T1000 (cell line): ENCODE data around the gene IKZF1.

Experiments used
- DNase-seq: peaks from one replicate; lab custom pipeline; 2025; ENCODE audit warnings: mixed read lengths; lab: John Stamatoyannopoulos, UW

Gene IKZF1

DNA sequence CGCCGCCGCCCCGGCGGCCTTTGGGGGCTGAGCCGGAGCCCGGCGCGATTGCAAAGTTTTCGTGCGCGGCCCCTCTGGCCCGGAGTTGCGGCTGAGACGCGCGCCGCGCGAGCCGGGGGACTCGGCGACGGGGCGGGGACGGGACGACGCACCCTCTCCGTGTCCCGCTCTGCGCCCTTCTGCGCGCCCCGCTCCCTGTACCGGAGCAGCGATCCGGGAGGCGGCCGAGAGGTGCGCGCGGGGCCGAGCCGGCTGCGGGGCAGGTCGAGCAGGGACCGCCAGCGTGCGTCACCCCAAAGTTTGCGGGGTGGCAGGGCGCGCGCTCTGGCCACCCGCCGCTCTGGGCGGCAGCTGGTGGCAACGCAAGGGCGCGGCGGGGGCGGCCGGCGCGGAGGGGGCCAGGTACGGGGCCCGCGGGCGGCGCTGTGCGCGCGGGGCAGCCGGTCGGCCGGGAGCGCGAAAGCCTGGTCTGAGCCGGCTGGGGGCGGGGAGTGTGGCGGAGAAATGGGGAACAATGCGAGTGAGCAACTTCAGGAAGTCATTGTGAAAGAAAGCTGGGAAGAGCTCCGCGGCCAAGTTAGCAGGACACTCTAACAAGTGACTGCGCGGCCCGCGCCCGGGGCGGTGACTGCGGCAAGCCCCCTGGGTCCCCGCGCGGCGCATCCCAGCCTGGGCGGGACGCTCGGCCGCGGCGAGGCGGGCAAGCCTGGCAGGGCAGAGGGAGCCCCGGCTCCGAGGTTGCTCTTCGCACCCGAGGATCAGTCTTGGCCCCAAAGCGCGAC, at the start of gene IKZF1:
Gene IKZF1 (plus strand): TSS at position 588 of the 782 bp plus-strand sequence. CDS start 14,346 bp downstream, outside the sequence.
- DNase-seq = no peak

DNA sequence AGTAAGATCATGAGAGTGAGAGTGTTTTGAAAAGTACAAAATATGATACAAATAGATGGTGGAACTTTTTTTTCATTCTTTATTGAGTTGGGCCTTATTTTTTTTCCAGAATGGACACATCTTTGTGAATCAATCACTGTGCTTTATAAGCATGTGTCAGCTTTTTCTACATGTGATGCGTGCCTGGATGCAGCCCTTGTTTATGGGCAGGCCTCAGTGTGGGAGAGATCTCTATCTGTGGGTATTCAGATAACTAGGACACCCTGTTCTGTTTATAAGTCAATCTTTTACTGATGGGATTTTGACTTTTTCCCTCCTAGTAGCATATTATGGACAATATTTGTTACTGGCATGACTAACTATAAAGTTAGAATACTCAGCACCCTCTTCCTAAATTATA, 42.9 kb upstream of the IKZF1 start:
- no peak for DNase-seq

DNA sequence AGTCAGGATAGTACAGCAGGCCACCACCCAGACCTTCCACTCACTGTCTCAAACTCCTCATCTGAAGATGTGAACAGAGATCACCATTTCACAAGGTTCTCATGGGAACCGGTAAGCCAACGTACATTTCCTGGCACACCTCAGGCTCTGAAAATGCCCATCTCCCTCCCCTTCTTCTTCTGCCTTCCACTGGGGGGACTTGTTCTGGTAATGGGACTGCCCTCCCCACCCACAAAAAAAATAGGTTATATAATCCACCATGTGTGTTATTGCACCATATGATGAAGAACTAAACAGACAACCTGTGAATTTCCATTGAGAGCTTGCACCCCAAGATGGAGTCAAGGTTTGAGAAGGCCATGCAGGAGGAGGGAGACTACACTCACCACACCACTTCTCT, 42.1 kb upstream of the IKZF1 start:
- no peak for DNase-seq

DNA sequence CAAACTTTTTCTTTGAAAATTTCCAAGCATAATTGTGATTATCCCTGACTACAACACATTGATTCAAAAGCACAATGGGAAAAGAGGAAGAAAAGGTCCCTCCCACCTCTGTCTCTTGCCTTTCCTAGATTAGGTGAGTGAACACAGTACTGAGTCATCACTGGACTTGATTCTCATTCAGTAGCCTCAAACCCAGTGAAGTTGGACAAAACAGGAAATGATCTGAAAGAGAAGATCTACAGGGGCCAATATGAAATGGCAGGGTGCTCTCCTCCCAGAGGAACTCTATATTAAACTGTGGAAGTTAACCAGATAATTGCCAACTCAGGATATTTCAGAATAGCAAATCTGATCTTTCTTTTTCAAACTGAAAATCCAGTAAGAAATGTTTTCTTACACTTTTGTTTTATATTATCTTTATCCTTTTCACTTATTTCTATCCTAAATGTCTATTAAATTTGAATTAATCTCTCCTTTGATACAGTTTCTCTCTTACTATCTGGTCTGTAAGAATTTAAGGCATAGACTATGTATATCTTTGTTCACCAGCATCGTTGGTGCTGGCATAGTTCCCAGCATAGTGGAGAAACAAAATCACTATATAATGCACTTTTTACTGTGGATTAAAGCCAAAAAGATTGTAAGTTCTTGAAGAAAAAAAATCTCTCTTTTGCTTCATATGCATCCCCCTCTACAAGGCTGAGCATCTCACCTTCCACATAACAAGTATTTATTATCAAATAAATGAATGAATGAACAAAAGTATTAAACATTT, 41.4 kb upstream of the IKZF1 start:
- no peak for DNase-seq

DNA sequence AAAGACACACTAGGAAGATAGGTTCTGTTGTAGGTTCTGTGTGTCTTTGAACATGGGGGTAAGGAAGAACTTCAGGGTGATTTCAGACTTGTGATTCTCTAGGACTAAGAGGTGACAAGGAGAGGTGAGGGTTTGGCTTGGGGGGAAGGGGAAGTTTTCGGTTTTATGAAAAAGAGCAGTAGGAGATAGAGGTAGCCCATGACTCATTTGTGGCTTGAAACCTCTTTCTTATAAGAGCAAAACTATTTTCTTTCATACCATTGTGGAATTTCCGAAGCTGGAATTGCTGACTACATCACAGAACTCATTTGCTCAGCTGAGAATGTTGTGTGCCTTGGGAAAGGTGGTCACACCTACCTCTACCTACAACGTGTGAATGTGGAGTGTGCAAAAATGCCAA, 39.6 kb upstream of the IKZF1 start:
- no peak for DNase-seq

DNA sequence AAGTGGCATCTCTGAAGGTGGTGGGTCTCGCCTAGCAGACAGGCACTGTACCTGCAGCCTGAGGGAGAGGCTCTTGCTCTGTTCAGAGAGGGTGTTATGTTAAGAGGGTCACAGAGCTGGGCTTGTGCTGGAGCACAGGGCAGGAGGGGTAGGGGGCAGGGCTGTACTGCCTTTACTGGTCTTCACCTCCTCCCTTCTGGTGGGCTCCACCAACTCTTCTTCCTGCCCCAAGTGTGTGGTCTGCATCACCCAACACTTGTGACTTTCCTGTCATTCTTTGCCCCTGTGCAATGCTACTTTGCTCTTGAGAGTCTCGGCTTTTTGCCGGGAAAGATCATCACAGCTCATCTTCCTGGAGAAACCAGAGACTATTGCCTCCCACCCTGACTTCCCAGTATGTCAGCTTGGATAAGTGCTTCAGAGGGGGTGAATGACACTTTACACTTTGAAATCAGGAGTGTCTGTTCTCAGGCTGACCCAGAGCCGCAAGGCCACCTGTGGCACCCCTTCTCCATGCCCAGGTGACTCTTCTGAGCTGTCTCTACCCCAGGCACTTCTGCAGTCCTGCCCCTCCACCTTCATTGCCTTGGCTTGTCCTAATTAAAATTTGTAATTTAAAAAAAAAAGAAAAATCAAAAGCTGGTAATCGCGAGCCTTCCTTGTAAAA, 38.4 kb upstream of the IKZF1 start:
- DNase-seq = no peak

DNA sequence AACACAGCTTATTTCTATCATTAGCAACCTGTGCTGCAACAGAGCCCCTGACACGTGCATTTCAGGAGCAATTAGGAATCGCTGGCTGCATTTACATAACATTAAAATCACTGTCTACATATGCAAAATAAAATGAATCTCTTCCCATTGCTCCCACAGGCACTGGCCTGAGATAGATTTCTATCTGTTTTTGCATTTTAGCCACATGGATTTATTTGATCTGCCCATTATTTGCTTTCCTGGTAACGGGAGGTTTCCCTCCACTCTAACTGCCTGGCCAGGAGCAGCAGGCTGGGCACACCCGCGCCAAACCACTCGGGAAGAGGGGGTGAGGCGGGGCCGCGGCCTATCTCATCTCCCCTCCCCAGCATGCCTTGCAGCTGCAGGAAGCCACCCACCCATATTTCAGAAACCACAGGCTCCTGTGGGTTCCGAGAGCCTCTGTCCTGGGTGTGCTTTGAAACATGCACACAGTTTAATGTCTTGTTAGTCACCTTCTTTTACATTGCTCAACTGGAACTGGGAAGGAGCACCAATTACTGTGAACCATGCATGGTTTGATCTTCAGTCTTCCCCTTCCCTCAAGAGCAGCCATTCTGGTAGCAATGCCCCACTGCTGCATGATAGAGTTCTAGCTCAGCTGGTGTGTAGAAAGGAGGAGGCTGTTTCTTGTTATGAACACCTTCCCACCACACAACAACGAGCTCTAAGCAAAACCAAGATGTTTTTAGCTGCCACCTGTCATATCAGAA, 37.7 kb upstream of the IKZF1 start:
- no peak for DNase-seq

DNA sequence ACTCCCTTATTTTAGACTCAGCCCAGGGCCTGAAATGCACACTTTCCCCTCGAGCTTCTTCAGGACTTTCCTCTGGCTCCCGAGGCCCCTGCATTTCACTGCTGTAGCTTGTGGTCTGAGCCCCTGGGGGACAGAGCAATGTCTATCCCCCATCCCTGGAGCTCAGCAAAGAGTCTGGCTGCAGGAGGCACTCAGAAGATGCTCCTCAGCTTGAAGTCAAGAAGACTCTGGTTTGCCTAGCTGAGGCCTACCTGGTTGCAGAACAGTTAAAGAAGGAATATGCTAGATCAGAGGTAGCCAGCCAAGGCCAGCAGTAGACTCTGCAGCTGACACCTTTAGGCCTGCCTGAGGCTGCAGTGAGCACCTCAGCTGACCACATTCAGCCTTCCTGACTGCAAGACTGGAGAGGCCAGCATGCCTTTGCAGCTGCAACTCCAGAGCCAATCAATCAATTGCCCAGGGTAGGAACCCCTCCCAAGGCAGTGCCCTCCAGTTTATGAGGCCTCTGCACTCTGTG, 36.9 kb upstream of the IKZF1 start:
- no peak for DNase-seq

DNA sequence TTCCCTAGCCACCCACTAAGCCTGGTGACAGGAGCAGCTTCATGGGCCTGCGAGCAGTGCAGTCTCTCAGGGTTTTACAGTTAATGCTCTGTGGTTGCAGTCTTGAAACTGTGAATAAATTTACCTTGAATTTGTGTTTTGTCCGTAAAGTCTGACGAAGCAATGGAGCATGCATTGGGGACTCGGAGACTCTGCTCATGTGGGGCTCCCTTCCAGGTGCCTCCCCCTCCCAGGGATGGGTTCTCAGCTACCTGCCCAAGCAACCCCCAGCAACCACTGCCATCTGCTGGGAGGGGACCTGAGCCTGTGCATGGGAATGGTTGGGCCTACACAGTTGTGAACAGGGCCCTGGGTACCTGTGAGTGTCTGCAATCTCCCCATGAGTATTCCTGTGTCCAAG, 36.3 kb upstream of the IKZF1 start:
- DNase-seq = no peak

DNA sequence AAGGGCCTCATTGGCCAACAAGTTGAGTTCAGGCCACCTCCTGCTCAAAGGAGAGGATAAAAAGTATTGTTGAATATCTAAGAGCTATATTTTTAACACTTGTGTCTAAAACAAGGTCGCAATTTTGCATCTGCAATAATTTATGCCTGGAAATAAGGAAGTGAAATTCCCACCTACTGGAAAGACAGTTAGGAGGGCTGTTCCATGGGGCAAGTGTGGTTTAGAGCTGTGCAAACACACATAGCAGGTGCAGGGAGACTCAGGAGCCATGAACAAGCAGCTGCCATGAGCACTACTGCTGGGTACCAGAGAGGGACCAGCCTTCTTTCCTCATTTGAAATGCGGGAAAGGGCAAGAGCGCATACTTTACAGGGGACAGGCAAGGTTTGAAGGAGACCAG, 35.5 kb upstream of the IKZF1 start:
- no peak for DNase-seq

DNA sequence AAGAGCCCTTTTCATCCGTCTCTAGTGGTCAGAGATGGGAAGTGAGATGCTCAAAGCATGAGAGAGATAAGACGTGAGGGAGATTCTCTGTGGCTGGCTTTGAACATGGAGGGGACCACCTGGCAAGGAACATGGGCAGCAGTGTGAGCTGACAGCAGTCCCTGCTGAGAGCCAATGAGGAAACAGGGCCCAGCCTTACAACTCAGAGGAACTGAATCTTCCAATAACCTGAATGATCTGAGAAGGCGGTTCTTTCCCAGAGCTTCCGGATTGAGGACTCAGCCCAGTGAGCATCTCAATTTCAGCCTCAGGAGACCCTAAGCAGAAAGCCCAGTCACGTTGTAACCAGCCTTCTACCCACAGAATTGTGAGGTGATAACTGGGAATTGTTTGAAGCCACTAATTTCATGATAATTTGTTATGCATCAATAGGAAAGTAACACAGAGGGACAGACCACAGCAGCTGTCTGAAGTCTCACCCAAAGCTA, 33.9 kb upstream of the IKZF1 start:
- DNase-seq = no peak

DNA sequence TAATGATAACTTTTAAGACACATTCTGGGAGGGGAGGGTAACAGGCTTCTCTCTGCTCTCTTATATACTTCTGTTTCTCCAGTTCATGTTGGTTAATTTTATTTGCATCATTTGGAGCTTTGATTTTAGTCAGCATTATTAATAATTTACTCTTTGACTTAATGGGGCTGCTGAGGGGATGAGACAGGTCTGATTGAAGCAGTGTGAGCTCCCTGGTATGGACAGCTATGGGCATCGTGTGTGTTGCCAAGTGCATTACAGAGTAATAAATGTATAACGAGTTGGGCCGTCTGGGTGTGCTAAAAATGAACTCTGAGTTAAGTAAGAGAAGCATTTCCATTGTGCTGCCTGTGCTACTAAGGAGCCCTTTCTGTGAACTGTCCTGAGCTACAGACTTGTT, 31.7 kb upstream of the IKZF1 start:
- no peak for DNase-seq

DNA sequence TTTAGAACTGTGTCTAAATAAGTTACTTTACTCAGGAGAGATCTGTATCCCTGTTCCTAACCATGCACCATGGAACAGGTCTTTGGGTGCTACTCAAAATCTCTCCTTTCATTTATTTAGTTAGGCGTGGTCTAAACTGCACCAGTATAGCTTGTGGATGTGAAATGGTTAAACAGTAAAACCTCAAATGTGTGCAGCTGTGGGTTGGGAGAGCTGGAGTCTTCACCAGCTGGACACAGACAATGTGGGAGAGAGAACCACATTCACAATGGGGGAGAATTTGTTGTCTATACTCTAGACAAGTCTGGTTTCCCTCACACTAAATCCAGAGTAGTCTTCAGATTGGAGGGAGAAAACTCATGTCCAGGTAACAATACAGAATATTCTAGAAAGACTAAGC, 31.2 kb upstream of the IKZF1 start:
- DNase-seq = no peak

DNA sequence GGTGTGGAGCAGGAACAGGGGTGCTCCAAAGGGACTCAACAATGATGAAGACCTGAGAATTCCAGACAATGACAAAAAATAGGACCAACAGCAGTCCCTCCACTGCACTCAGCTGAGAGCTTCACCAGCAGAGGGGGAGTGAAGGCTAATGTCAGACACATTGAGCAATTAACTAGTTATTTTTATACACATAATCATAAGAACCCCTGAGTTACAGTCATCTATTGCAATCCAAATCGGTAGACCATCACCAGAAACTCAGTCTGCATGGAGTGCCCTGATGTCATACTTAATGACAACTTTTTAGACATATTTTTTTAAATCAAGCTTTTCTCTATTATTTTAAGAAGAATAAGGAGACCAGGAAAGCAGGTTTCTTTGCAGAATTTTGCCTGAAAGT, 30.6 kb upstream of the IKZF1 start:
- no peak for DNase-seq

DNA sequence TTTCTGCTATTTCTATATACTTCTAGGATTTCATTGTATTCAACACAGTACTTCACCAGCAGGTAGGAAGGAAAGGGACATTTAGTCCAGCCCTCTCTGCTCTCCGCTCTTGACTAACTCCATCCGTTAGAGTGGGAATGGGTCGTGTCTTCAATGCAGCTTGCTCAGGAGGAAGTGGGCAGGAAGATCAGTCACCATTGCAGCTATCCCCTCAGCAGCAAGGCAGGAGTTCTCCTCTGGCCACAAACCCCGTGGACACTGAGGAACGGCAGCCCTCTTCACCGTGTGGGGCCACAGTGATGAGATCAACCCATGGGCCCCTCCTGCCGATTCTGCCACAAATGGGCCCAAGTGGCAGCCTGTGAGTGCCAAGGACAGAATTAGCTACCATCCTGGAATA, 30.2 kb upstream of the IKZF1 start:
- DNase-seq = no peak

DNA sequence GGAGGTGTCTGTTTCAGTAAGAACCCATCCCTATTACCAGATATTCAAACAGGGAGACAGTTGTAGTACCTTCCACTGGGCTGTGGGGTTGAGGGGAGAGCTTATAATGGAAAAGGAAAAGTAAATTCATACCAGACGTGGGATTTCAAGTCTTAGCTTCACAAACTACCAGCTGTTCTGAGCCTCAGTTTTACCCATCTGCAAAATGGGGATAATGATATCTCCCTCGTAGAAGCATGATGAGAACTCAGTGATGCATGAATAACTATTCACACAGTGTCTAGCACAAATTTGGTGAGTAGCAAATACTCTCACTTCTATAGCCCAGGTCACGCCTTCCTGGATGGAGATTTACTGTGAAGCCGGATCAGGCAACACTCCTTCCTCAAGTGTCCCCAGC, 29.1 kb upstream of the IKZF1 start:
- no peak for DNase-seq

DNA sequence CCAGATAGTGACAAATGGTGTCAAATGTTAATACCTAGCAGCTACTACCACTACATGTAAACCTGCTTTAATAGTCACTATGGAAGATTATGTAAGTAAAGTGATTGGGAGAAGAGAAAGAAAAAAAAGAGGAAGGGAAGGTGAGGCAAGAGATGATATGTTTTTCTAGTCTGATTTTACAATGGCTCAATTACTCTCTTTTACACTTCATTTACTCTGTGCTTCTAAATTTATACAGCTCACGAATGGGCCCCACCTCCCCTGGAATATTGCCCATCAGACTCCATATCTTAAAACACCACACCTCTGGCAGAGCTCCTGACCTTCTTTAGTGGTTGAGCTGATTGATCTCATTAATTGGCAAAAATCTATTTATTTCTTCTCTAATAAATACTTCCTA, 28.0 kb upstream of the IKZF1 start:
- no peak for DNase-seq

DNA sequence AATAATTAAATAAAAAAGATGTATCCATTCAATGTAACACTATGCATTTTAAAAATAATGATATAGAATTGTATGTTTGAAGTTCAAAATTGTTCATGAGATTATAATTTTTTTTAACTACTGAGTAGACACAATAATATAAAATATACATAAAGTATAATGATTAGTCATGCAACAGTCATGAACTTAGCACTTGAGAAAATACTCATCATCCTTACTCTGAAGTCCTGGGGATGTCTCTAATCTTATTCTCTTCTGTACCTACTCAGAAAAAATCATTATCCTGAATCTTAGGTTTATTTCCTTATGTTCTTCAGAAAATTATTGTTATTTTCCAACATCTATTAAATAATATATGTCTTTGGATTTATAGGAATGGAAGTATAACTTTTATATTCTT, 26.4 kb upstream of the IKZF1 start:
- DNase-seq = no peak

DNA sequence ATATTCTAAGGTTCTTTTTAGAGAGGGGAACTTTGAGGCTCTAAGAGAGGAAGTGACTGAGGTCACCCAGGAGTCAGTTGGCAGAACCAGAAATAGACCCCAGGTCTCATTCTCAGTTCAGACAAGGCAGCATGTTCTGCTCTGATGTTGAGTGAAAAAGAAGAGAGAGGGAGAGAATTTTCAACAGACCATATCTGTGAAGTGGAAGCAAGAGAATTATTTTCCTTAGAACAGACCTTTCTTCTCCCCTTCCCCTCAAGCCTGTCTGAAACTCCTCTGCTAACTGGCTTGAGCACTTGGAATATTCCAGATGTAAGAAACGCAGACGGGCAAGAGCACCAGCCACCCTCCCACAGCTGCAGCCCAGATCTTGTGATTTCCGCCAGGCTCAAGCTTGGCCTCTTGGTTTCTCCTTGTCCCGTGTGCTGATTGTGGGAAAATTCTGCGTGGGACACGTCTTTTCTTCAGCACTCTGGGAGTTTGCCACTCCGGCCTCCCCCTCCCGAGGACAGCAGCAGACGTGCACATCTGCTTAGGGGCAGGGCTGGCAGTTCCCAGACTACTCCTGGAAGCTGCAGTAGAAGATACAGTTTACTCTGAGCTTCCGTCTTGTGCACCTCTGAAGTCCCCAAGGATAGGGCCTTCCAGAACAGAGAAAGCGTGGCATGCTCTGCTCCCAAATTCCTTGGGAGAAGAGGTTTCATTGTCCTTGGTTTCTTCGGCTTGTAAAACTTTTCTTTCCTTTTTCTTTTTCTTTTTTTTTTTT, 22.7 kb upstream of the IKZF1 start:
- DNase-seq = no peak

DNA sequence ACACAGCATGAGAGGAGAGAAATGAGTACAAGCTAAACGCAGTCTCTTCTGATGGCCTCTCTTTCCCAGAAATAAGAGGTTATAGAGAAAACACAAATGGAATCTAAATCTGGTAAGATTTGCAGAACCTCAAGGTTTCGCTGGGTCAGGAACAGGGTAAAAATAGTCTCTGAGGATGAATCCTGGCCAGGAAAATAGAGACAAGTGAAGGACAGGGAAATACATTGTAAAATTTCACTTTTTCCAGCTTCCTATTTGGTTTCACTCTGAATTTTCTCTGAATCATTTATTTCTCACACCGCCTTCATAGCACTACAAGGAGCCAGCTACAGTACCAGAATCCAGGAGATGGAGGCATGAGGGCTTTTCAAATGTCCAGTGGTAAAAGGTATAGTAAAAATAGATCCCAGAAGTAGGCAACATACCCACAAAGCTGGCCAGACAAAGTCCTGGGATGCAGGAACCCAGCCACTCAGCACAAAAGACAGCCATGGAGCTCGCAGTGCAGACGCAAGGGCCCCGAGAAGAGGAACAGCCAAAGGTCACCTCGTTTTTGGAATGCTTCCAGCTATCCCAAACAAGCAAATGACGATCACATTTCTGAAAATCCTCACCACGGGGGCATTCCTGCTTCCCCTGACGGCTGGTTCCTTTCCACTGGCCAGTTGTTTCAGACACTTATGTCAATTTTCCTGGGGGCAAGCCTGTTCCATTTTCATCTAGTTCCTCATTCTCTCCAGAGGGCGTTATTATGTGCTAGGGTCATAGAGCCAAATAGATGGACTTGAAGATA, 21.5 kb upstream of the IKZF1 start:
- DNase-seq = no peak
